ENCODE results near the gene ATP2B1.

GRCh38 chr12:89540586-89540985, 168.1 kb downstream of the ATP2B1 start:
- no peak for TF ChIP-seq CTCF (tag by site-specific recombination; IDR thresholded peaks at IDR 0.05)
- TF ChIP-seq ZNF707 (tag by site-specific recombination; IDR thresholded peaks at IDR 0.05), result no peak
- no peak for TF ChIP-seq ZFP3 (tag by site-specific recombination; IDR thresholded peaks at IDR 0.05; ENCODE audit: low read depth)
- no peak for TF ChIP-seq YY1 (tag by site-specific recombination; IDR thresholded peaks at IDR 0.05)
- no peak for TF ChIP-seq ZNF394 (tag by site-specific recombination; IDR thresholded peaks at IDR 0.05; ENCODE audit: borderline replicate concordance)
- no peak for TF ChIP-seq MEIS1 (CRISPR knock-in tag; IDR thresholded peaks at IDR 0.05; ENCODE audit: borderline replicate concordance)
- no peak for TF ChIP-seq SP3 (tag by site-specific recombination; IDR thresholded peaks at IDR 0.05)

Measured in HEK293 (cell line).